Adrenal gland (tissue), 5 donors: ENCODE data around the gene SUV39H1.
"Not testable (repeated sequence)": the region's sequence is repeated elsewhere in the genome, so short reads cannot be mapped to it uniquely, and the experiment has no call there.

Source experiments
- POLR2A ChIP-seq, 2 donors: fragments of 450-650 bp; IDR thresholded peaks; one replicate each; pipeline ENCODE4 v1.6.1; 2017; ENCODE audit warnings: antibody characterized with exemption in 2 of 2, mild to moderate bottlenecking in 2 of 2, moderate library complexity in 1 of 2
- TF ChIP-seq, protein P1 (sequence below), 6 experiments: fragments of 450-650 bp in 4 of 6; fragments of 200-600 bp in 2 of 6; sonication (generic) in 1 of 6; IDR thresholded peaks; 1 replicate in 5 of 6; 2 replicates in 1 of 6; pipeline versions ENCODE4 v1.5.1 to v1.8.0; 2016 to 2021; ENCODE audit warnings: antibody characterized with exemption in 6 of 6, mild to moderate bottlenecking in 2 of 6, moderate library complexity in 1 of 6
- donor health status: DM: no; HTN: no; CAD: no.

DNA sequence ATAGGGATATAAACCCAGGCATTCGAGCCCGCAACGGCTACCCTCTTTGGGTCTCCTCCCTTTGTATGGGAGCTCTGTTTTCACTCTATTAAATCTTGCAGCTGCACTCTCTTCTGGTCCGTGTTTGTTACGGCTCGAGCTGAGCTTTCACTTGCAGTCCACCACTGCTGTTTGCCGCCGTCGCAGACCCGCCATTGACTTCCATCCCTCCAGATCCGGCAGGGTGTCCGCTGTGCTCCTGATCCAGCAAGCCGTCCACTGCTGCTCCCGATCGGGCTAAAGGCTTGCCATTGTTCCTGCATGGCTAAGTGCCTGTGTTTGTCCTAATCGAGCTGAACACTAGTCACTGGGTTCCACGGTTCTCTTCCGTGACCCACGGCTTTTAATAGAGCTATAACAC is 41.8 kb upstream of the SUV39H1 start:
- not testable (repeated sequence) for TF ChIP-seq POLR2A (IDR thresholded peaks at IDR 0.05)
- TF ChIP-seq, protein P1, sequence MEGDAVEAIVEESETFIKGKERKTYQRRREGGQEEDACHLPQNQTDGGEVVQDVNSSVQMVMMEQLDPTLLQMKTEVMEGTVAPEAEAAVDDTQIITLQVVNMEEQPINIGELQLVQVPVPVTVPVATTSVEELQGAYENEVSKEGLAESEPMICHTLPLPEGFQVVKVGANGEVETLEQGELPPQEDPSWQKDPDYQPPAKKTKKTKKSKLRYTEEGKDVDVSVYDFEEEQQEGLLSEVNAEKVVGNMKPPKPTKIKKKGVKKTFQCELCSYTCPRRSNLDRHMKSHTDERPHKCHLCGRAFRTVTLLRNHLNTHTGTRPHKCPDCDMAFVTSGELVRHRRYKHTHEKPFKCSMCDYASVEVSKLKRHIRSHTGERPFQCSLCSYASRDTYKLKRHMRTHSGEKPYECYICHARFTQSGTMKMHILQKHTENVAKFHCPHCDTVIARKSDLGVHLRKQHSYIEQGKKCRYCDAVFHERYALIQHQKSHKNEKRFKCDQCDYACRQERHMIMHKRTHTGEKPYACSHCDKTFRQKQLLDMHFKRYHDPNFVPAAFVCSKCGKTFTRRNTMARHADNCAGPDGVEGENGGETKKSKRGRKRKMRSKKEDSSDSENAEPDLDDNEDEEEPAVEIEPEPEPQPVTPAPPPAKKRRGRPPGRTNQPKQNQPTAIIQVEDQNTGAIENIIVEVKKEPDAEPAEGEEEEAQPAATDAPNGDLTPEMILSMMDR (IDR thresholded peaks at IDR 0.05): not testable (repeated sequence)
